HepG2 (cell line): ENCODE measurements around the gene HHIPL1.

Experiments
- ARNTL ChIP-seq: sonication (generic); formaldehyde crosslinking; IDR thresholded peaks from 2 replicates; pipeline ENCODE4 v1.4.0; 2020; ENCODE audit warnings: mild to moderate bottlenecking, missing genetic modification reagents
- EZH2 ChIP-seq: conservative IDR thresholded peaks from 2 replicates; pipeline ENCODE4 v1.6.1; 2012; ENCODE audit warnings: mild to moderate bottlenecking, low read depth, low read length, moderate library complexity
- FOSL1 ChIP-seq: sonication (generic); formaldehyde crosslinking; IDR thresholded peaks from 2 replicates; pipeline ENCODE4 v1.9.0; 2021; ENCODE audit warnings: missing genetic modification reagents, borderline replicate concordance
- HOXA7 ChIP-seq: sonication (generic); formaldehyde crosslinking; IDR thresholded peaks from 2 replicates; pipeline ENCODE4 v1.8.1; 2022; ENCODE audit warnings: mild to moderate bottlenecking, missing genetic modification reagents, moderate library complexity
- RELA ChIP-seq: sonication (generic); formaldehyde crosslinking; IDR thresholded peaks from 2 replicates; pipeline ENCODE4 v1.4.0; 2020; ENCODE audit warnings: missing genetic modification reagents
- SIN3A ChIP-seq: IDR thresholded peaks from 2 replicates; pipeline ENCODE4 v1.6.1; 2011; ENCODE audit warnings: low read depth, mild to moderate bottlenecking, control low read depth, low read length, borderline replicate concordance
- SMC3 ChIP-seq: IDR thresholded peaks from 2 replicates; pipeline ENCODE4 v1.6.1; 2011; ENCODE audit warnings: low read length, improper control_type of control experiment
- SOX6 ChIP-seq, 2 experiments: fragments of 450-650 bp in 1 of 2; sonication (generic) in 1 of 2; formaldehyde crosslinking in 1 of 2; IDR thresholded peaks; 2 replicates each; pipeline versions ENCODE4 v1.4.0 to v1.6.1; 2017 to 2020; ENCODE audit warnings: antibody characterized with exemption in 1 of 2, mild to moderate bottlenecking in 1 of 2, missing genetic modification reagents in 1 of 2
- ZFP37 ChIP-seq: sonication (generic); formaldehyde crosslinking; IDR thresholded peaks from 2 replicates; pipeline ENCODE4 v1.4.0; 2020; ENCODE audit warnings: missing genetic modification reagents, borderline replicate concordance
- ZNF274 ChIP-seq: sonication (generic); formaldehyde crosslinking; IDR thresholded peaks from 2 replicates; pipeline ENCODE4 v1.5.1; 2020; ENCODE audit warnings: mild to moderate bottlenecking, missing genetic modification reagents
- ZSCAN9 ChIP-seq: IDR thresholded peaks from 2 replicates; pipeline ENCODE4 v1.6.1; 2016; ENCODE audit warnings: borderline replicate concordance
- TF ChIP-seq, protein P1 (sequence below): sonication (generic); formaldehyde crosslinking; IDR thresholded peaks from 2 replicates; pipeline ENCODE4 v1.5.0; 2020; ENCODE audit warnings: mild to moderate bottlenecking, missing genetic modification reagents, moderate library complexity

DNA sequence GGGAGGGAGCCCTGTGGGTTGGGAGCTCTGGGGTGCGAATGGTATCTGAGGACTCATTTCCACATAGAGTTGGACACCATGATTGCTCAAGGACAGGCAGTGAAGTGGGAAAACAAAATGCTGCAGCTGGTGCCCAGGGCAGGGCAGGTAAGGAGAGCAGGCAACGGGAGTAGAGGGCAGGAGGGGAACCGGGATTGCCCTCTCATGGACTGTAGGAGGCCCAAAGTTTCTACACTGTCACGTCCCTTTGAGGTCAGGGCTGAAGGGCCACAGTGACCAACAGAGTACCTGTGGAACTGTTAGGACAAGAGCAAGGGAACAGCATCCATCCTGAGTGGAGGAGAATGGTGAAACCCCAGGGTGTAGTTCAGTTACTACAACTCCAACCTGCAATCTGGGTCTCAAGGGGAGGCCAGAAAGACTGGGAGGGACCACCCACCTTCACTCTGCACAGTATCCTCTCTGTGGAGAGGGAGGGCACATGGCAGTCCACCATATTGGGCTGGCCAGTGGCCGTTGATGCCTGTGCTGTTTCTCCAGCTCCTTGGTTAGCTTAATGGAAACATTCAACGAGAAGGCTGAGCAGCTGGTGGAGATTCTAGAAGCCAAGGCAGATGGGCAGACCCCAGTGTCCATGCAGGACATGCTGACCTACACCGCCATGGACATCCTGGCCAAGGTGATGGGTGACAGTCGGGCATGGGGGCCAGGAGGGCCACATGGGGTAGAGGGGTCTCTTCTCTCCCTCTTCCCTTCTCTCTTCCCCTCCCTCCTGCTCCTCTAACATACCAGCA, 61.4 kb downstream of the HHIPL1 start:
- TF ChIP-seq EZH2 (no peak), SIN3A (no peak), HOXA7 (CRISPR knock-in tag) (no peak), SMC3 (no peak), FOSL1 (CRISPR knock-in tag) (no peak), ARNTL (no peak), ZFP37 (CRISPR knock-in tag) (no peak), RELA (CRISPR knock-in tag) (no peak), ZSCAN9 (CRISPR knock-in tag) (no peak), SOX6 (IDR thresholded peaks at IDR 0.05) (no peak), SOX6 (CRISPR knock-in tag; IDR thresholded peaks at IDR 0.05) (no peak), ZNF274 (no peak)
- TF ChIP-seq, protein P1, sequence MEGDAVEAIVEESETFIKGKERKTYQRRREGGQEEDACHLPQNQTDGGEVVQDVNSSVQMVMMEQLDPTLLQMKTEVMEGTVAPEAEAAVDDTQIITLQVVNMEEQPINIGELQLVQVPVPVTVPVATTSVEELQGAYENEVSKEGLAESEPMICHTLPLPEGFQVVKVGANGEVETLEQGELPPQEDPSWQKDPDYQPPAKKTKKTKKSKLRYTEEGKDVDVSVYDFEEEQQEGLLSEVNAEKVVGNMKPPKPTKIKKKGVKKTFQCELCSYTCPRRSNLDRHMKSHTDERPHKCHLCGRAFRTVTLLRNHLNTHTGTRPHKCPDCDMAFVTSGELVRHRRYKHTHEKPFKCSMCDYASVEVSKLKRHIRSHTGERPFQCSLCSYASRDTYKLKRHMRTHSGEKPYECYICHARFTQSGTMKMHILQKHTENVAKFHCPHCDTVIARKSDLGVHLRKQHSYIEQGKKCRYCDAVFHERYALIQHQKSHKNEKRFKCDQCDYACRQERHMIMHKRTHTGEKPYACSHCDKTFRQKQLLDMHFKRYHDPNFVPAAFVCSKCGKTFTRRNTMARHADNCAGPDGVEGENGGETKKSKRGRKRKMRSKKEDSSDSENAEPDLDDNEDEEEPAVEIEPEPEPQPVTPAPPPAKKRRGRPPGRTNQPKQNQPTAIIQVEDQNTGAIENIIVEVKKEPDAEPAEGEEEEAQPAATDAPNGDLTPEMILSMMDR (CRISPR knock-in tag), result no peak
